Measurements from ENCODE around the gene DENND1B.
"Not testable (repeated sequence)": the region's sequence is repeated elsewhere in the genome, so short reads cannot be mapped to it uniquely, and the experiment has no call there.

DENND1B gene

DNA sequence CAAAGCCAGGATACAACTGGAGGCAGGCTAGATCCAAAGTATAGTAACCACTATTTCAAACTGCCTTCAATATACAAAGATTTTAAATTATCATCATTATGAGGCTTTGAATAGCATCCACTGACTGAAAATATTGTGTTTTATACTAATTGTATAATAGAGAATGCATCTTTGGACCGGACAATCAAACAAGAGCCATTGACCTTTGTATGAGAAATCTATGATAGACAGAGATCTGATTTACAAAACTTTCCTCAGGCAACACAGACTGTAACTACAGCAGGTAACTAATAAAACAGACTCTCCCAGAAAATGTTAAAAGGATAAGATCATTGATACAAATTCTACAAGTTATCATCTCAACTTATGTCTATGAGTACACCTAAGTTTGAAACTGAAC, 152.9 kb downstream of the DENND1B start:
- DNase-seq, result no peak

DNA sequence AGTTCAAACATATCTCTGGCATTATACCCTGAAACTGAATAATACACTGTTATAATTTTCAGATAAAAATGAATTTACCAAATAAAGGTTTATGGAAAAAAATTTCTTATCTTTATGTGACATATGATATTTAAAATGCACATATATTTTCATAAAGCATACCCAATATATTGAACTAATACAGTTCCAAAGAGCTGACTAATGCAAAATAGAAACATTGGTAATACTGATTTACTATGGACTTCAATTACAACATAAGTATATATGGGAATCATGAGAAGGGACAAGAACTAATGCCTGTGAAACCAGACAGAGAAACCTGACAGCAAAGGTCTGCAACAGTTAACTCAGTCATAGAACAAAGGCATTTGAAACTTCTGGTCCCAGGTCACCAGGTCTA, 153.5 kb downstream of the DENND1B start:
- no peak for DNase-seq

DNA sequence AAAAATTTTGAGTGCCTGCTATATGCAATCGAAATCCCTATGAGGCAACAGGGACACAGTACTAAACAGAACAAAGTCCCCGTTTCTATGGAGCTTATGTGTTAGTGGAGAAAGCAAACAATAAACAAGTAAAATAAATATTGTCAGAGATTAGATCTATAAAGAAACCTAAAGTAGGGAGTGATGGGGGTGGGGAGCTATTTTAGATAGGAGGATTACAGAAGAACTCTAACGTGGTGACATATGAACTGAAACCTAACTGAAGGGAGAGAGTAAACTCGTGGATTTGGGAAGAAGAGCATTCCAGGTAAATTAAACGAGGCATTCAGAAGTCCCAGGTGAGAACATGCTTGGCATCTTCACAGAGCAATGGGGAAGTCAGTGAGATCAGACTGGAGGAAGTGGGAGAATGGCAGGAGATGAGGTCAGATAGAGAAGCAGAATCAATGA, 154.5 kb downstream of the DENND1B start:
- DNase-seq, result no peak

DNA sequence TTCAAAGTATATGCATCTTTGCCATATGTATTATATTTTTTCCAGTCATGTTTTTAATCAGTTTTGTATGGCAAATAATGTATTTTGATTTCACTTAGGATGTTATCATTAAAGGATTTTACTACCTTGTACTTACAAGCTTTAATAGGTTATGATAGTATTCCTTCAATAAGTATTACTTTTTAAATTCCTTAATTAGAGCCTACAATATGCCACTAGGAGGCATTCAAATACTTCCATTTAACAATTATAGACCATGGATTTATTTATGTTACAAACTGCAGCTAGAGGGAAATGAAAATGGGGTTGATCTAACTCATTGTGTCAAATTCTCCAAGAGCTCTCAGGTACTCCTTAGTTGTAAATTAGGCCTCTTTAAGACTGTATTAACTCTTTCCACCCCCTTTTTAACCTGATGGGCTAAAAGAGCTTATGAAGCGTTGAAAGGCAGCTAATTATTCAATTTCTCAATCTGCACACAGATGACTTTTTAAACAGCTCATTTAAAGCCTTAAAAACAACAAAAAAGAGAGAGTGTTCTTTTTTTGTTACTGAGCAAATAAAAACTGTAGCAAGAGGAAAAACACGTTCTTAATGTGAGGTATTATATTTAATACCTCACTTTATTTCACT, 156.2 kb downstream of the DENND1B start:
- no peak for DNase-seq

DNA sequence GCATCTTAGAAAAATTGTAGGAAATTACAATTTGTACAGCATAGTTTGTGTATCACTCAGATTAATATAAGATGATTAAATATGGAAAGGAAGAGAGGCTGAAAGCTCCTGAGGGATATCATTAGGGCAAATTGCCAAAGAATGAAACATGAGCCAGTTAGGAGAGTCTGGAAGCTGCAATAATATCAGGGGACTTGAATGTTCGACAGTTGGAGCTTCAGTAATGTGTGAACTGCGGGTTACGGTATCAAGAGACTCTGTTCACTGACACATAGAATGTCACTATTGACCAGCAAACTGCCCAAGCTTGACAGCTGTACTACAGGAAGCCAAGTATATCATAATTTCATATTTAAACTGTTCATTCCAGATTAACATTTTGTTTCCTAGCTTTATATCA, 157.2 kb downstream of the DENND1B start:
- no peak for DNase-seq

DNA sequence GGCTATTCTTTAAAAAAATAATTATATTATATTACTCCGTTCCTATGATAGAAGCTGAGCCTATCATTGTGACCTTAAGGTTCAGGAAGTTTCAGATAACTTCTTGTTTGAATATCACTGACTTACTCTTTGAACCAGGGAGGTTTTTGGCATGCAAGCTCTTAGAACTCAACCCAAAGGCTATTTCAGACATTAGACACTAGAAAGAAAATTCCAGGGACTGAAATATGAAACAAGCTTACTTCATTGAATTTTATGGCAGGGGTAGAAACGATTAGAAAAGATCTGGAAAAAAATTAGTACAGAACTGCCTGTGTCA, 159.6 kb downstream of the DENND1B start:
- no peak for DNase-seq

DNA sequence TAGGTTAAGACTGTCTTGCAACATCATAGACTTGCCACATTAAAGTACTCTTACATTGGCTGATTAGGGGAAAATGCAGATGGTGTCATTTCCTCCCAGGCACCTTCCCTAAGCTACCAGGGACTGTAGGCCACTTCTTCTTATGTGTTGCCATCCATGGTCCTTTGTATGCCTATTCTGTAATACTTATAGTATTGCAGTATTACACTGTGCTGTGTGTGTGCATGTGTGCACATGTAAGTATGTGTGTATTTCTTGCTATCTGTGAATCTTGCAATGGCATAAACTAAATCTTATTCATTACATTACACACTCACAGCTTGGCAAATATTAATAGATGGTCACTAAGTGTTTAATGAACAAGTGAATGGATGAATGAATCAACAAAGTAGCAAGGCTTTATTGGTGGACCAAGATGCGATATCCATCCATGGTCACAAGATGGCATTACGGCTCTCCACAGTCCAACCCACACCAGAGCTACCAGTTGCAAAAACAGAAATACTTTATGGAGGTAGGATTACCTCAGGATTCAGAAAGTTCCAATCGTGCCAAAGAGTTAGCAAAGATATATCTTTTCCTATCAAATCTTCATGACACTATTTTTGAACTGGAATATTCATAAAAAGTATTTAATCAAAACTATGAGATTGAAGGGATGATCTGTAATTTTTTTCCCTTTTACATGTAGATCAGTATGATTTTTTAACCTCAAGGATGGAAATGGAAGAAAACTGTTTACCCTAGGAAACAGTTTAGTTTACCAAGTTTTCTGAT, 160.2 kb downstream of the DENND1B start:
- DNase-seq, result peak in 7 of 51 donors; percentile 1 to 16 (median 2)

DNA sequence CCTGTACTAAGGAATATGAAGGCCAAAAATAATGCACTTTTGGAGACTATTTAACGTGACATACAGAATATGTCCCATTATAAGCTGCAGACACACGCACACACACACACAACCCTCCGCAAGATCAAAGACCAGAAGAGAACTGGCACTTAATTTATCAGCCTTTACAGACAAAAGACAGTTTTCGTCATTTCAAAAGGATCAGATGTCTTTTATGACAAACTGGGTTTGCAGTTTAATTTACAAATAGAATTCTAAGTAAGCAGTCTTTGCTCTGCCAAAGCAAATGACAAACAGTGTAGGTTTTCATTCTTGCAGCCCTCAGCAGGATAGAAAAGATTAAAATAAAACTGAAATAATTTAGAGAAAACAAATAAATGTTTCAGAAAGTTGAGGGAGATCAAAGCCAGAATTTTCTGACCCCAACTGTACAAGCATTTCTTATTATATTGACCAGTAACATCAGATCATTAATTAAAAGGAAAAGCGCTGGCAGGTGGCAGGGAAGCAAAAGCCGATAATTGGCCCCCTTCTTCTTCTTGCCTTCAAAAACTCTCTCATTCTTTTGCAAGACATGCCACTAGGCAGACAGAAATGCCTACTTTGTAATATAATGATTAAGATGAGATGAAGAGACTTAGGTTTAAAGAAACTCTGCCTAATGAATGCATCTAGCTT, 169.0 kb downstream of the DENND1B start:
- no peak for DNase-seq

DNA sequence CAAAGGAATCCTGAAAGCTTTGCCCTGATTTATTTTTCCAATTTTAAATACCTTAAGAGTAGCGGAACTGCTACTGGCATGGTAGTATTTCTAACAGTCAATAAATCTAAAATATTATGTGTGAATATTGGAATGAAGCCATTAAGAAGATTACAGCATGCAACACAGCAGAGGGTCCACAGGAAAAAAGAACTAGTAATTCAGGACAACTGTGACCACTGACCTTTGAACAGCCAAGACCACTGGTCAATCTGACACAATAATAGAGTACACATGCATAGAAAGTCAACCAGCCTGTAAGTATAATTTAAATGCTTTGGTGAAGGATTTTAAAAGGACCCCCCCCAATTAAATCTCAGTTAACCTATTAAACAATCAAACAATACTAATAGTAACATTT, 171.0 kb downstream of the DENND1B start:
- DNase-seq, result no peak

DNA sequence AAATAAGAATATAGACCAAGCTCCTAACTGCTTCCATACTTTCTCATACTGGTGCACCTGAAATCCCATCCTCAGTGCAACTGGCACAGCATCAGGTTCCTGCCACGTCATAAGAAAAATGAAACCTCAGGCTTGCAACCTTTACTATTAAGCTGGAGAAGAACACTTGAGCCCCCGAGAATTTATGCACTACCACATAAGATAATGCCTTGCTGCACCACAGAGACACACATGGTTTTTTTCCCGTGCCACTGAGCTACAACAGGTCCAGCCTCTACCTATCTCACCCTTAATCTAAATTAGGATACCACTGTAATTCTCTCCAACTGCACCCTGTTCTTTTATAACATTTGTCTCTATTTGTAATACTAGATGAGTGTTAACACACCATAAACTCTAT, 174.5 kb downstream of the DENND1B start:
- no peak for DNase-seq

DNA sequence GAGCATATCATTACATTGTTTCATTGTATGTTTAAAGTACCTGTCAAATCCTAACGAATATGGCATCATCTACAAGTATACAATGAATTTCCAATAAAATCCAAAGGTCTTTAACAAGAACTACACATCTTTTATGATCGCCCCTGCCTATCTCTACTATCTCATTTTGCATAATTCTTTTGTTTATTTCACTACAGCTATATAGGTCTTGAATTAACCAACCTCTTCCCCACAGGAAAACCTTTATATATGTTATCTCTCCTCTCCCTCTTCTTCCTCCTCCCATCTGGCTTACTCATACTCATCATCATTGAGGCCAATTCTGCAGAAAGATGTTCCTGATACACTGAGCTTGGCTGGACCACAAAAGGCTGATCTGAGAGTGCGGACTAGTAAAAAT, 175.5 kb downstream of the DENND1B start:
- DNase-seq, result no peak

DNA sequence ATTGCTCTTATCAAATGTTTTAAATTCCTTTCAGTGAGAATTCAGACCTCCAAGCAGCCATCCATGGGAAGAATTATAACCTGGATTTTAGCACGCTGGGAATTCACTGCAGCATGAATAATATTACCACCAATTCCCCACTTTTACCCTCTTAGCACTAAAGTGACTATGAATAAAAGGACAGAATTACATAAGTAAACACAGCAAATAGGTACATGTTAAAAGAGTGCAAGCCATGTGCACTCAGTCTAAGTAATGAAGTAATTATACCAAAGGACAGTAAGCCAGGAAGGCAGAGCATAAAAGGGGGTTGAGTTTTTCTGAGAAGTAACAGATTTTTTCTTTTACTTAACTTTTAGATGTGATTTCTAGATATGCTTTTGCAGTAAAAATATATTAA, 176.3 kb downstream of the DENND1B start:
- DNase-seq, result no peak

DNA sequence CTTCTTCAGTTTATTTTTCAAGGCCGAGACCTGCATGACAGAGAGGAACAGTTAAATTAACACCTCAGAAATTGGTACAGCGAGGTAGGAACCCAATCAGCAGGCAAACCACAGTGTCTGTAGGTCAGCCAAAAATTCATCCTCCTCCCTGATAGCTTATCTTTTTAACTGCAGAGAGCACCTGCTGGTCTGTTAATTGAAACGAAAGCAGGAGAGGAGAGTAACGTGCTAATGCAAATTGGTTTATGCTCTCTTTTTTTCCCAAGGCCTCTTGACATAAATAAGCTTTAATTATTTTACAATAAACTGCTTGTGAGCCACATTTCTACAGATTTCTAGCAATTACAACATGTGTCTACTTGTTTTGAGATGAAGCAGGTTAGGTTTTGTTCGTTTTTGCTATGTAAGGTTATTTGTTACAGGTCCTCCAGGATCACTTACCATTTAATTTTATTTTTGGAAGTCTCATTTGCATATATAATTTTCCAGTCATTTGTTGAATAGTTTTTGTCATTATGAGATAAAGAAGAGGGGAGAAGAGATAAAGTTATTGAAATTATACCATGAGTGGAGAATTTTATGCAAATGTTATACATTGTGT, 179.9 kb downstream of the DENND1B start:
- no peak for DNase-seq

DNA sequence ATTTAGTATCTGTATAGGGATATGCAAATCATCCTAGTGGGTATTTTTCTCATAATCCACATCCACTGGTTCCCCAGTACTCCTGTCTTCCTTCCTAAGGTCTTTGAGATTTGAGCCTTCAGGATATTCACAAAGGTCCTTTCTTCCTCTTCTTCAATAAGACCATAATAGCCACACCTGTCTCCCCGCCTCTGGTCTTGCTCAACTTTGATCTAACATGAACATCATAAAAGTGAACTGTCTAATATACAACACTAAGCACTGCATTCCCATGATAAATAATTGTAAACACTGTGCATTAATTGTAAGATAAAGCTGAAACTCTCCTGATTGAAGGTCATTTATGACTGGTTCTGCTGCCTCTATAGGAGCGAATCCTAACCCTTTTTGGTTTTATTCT, 184.6 kb downstream of the DENND1B start:
- DNase-seq, result no peak

DNA sequence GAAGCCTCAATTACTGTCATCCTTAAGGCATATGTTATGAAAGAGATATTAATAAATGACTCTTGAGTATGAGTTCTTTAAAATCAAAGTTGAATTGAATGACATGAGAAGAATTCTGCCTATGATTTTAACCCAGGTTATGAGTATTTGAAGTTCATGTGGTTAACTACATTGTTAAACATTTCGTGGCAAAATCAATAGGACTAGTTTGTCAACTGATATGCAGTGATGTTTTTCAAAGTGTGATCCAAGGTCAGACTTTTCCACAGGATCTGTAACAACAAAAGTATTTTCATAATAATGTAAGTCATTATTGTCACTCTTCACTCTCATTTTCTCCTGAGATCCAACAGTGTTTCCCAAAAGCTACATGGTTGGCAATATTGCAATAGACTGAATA, 189.5 kb downstream of the DENND1B start:
- DNase-seq, result no peak

DNA sequence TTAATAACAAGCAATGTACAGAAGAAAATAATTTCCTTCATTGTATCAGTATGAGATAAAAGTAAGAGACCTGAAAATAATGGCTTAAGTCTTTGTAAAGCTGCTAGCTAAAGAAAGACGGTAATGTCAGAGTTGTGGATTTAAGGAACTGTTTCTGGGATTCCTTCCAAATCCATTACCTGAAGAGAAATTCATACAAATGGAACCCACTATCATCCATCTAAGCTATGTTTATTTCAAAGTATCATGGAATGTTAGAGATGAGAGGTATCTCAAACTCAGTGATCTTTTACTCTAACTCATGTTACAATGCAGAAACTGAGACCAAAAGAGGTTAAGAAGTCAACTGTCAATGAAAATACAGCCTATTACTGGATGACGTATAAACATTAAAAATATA, 197.7 kb downstream of the DENND1B start:
- no peak for DNase-seq

DNA sequence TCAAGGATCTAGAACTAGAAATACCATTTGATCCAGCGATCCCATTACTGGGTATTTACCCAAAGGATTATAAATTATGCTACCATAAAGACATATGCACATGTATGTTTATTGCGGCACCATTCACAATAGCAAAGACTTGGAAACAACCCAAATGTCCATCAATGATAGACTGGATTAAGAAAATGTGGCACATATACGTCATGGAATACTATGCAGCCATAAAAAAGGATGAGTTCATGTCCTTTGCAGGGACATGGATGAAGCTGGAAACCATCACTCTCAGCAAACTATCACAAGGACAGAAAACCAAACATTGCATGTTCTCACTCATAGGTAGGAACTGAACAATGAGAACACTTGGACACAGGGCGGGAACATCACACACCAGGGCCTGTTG, 199.7 kb downstream of the DENND1B start:
- not testable (repeated sequence) for DNase-seq

DNA sequence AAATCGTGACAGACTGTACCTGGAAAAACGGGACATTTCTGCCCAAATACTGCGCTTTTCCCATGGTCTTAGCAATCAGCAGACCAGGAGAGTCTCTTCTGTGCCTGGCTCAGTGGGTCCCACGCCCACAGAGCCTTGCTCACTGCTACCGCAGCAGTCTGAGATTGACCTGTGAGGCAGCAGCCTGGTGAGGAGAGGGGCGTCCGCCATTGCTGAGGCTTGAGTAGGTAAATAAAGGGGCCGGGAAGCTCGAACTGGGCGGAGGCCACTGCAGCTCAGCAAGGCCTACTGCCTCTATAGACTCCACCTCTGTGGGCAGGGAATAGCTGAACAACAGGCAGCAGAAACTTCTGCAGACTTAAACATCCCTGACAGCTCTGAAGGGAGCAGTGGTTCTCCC, 203.1 kb downstream of the DENND1B start:
- no peak for DNase-seq

DNA sequence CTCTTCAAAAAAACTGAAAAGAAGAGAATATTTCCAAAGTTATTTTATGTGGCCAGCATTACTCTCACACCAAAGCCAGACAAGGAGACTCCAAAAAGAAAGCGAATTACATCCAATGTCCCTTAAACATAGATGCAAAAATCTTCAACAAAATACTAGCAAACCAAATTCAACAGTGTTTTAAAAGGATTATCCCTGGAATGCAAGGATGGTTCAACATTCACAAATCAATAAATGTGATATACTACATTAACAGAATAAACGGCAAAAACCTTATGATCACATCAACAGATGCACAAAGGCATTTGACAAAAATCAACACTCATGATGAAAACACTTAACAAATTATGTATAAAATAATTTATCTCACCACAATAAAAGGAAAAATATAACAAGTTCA, 207.8 kb downstream of the DENND1B start:
- no peak for DNase-seq

DNA sequence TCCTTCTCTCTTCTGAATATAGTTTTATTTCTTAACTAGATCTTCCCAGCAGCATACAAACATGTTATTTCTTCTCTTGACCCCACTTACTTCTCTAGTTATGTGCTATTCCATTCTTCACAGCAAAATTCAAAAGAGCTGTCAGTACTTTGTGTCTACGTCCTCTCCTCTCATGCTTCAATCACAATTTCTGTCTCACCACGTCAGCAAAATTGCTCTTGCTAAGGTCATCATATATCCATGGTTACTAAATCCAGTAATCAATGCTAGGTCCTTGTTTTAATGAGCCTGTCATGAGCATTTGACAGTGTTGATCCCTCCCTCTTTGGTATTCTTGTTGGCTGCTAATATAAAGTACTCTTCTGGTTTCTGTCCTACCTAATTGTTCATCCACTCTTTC, 214.2 kb downstream of the DENND1B start:
- no peak for DNase-seq

DNA sequence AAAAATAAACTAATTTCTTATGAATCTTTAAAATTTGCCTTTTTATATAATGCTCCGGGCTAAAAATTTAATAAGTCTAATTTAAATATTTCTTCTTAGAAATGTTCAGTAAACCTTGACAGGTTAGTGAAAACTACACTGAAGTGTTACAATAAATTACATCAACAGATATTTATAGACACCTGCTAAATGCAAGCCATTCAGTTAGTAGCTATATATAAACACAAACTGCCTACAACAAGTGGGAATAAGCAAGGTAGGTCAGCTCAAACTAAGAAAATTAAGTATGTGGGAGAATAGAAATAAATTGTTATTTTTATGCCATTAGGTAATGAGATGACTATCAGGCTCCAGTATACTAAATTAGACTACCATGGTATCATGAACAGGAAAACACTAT, 215.6 kb downstream of the DENND1B start:
- DNase-seq, result no peak

DNA sequence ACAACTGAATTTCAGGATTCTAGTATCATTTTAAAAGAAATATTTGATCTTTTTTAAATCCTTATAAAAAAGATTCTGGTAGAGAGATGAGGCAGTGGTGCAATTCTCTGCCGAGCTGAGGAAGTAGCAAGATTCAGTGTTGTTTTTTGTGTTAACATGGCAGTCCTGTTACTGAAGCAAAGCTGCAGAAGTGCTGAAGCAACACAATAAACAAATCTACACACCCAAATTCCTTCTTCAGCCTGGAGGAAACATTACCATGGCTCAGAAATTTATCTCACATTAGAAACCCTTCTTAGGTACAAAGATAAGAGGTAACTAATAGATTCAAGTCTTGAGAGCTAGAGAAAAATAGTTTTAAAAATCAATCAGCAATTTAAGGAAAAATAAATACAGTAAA, 216.0 kb downstream of the DENND1B start:
- DNase-seq, result no peak

DNA sequence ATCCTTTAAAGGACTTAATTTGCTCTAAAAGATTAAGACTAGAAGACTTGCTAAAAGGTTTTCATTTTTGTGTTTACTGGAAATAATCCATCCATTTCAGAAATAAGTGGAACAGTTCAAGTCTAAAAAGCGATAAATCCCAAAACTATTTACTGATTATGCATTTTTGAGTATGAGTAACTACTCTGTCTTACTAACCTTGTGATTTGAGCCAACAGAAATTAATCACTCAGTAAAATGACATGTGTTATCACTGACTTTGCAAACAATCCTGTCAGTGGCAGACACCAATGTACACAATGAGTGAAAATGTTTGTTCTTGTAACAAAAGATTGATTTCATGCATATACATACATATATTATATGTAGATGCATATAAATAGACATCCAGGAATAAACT, 218.0 kb downstream of the DENND1B start:
- no peak for DNase-seq
